Calu3 (cell line): Measurements from ENCODE around the gene ZNF264. TPM values are rescaled to one million over a fixed set of nuclear protein-coding genes. Genes with fewer than 3 reads are reported as not detected.

ENCODE experiments used
- Bru-seq: library from RNA; stranded (reverse); fragments of 400-500 nt; gene quantifications from one replicate; lab custom pipeline; 2021; lab: Mats Ljungman, UMichigan
- BruChase-seq, 2 experiments: library from RNA; stranded (reverse); fragments of 400-500 nt; gene quantifications; one replicate each; lab custom pipeline; 2021; lab: Mats Ljungman, UMichigan
- BruUV-seq: library from RNA; stranded (reverse); fragments of 400-500 nt; replicated peaks from 2 replicates; lab custom pipeline; 2021; lab: Mats Ljungman, UMichigan
- CTCF ChIA-PET: fragments of 300-600 bp; sonication (Branson Sonifier 250); formaldehyde crosslinking; loops from one replicate; lab custom pipeline; 2022; ENCODE audit warnings: antibody characterized with exemption; lab: Charles Lee
- DNase-seq: peaks from one replicate; pipeline ENCODE4 v3.0.0; 2022
- H3K27ac Mint-ChIP-seq: one replicate; pipeline ENCODE4 v1.8.0; 2022; ENCODE audit warnings: mixed read lengths; ENCODE audit not compliant: unreplicated experiment
- H3K27me3 Mint-ChIP-seq: one replicate; pipeline ENCODE4 v1.8.0; 2022; ENCODE audit warnings: mixed read lengths; ENCODE audit not compliant: unreplicated experiment
- H3K36me3 Mint-ChIP-seq: one replicate; pipeline ENCODE4 v1.8.0; 2022; ENCODE audit warnings: mild to moderate bottlenecking, moderate library complexity, mixed read lengths; ENCODE audit not compliant: insufficient read depth, unreplicated experiment
- H3K4me1 Mint-ChIP-seq: one replicate; pipeline ENCODE4 v1.8.0; 2022; ENCODE audit warnings: mild to moderate bottlenecking, low read depth, mixed read lengths; ENCODE audit not compliant: unreplicated experiment
- H3K4me3 Mint-ChIP-seq: one replicate; pipeline ENCODE4 v1.8.0; 2022; ENCODE audit warnings: mild to moderate bottlenecking, low read depth, moderate library complexity, mixed read lengths; ENCODE audit not compliant: unreplicated experiment
- H3K9me3 Mint-ChIP-seq: one replicate; pipeline ENCODE4 v1.8.0; 2022; ENCODE audit warnings: low read depth, mixed read lengths; ENCODE audit not compliant: unreplicated experiment
- intact Hi-C: fragments of 100-400 bp; cut with micrococcal nuclease; formaldehyde crosslinking; loops from one replicate; pipeline ENCODE4 v1.10.0; 2022; ENCODE audit not compliant: unreplicated experiment
- long read RNA-seq: library from polyadenylated mRNA; stranded (forward); transcript quantifications from one replicate; pipeline ENCODE4 v2.0.0, GENCODE V29; 2022
- total RNA-seq: library from RNA; stranded (reverse); gene quantifications from 2 replicates; pipeline ENCODE4 v1.2.3, GENCODE V29; 2022
- TF ChIP-seq, protein P1 (sequence below): fragments of 200-600 bp; IDR thresholded peaks from one replicate; pipeline ENCODE4 v1.8.0; 2022; ENCODE audit warnings: antibody characterized with exemption; ENCODE audit not compliant: unreplicated experiment

ZNF264 gene
- total RNA-seq, result 28.7 and 29.0 TPM in 2 replicates
- percentile 86 among the genes with signal in this experiment for Bru-seq, nascent RNA
- percentile 92 among the genes with signal in this experiment for BruChase-seq, experiment 1, labeled RNA remaining after a 6-hour chase
- BruChase-seq, experiment 2, labeled RNA remaining after a 2-hour chase, result percentile 95 among the genes with signal in this experiment
- long read RNA-seq, full-length matches to known transcripts, result 2 of 4 reads
- long read RNA-seq, partial matches to known transcripts, result 1 of 4 reads
- long read RNA-seq, other reads (novel, unspliced or antisense), result 1 of 4 reads

DNA sequence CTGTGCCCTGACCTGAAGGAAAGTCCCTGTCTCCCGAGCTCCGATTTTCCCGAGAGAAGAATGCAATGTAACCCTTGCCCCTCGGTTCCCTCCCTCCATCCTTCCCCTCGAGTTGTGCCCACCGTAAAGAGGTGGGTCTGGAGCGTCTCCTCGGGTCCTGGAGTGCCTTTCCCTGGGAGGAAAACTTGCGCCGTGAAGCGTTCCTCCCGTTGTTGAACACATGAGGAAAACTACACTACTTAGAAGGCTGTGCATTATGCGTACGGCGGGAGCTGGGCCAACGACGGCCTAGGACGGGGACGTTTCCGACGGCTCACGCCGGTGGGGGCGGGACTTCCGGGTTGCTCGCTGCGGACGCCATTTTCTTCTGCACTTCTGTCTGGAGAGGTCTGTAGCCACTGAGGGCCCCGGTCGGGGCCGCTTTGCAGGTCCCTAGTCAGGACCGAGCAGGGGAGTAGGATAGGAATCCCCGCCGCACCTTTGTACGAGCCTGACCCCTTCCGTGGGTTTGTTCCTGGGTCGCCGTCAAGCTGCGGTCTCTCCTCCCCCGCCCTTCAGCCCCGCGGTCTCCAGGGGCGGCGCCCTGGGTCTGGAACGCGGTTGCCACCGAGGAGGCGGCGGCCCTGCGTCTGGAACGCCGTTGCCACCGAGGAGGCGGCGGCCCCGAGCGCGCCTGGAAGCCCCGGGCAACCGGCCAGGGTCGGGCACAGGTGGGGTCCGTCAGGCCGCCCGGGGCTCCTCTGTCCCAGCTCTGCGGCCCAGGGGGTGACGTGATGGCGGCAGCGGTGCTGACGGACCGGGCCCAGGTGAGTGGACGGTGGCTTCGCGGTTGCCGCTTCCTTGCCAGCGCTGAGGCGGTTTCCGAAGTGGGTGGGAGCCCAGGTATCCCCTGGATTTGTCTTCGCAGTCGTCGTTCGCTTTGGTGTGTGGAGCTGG lies at the start of gene ZNF264:
Gene ZNF264 (plus strand): TSS at position 360 of the 936 bp plus-strand sequence. CDS start 414 bp downstream, at position 774.
- BruUV-seq, result no TSS peak
- H3K4me1 Mint-ChIP-seq, result peaks cover 11% of the 10 kb centered on the region
- H3K27ac Mint-ChIP-seq, result peak within 1 kb of the TSS; percentile 91
- H3K36me3 Mint-ChIP-seq, result peaks cover 41% of the 10 kb centered on the region
- peaks cover 12% of the 10 kb centered on the region for H3K9me3 Mint-ChIP-seq
- TF ChIP-seq, protein P1, sequence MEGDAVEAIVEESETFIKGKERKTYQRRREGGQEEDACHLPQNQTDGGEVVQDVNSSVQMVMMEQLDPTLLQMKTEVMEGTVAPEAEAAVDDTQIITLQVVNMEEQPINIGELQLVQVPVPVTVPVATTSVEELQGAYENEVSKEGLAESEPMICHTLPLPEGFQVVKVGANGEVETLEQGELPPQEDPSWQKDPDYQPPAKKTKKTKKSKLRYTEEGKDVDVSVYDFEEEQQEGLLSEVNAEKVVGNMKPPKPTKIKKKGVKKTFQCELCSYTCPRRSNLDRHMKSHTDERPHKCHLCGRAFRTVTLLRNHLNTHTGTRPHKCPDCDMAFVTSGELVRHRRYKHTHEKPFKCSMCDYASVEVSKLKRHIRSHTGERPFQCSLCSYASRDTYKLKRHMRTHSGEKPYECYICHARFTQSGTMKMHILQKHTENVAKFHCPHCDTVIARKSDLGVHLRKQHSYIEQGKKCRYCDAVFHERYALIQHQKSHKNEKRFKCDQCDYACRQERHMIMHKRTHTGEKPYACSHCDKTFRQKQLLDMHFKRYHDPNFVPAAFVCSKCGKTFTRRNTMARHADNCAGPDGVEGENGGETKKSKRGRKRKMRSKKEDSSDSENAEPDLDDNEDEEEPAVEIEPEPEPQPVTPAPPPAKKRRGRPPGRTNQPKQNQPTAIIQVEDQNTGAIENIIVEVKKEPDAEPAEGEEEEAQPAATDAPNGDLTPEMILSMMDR, result no peak
- DNase-seq, result peak; percentile 93
- intact Hi-C loops, result loop anchor here (10.0 kb wide), 1 partner anchor 193 kb away; the partner anchor contains the start of gene ZNF548
- H3K27me3 Mint-ChIP-seq, result no peaks in the 10 kb centered on the region
- peak within 1 kb of the TSS; percentile 85 for H3K4me3 Mint-ChIP-seq
- CTCF ChIA-PET, result interaction anchor here (0.6 to 1.1 kb wide), 2 partner anchors 9 to 10 kb away, joined by 3 to 5 read pairs; no protein-coding TSS in a partner anchor

DNA sequence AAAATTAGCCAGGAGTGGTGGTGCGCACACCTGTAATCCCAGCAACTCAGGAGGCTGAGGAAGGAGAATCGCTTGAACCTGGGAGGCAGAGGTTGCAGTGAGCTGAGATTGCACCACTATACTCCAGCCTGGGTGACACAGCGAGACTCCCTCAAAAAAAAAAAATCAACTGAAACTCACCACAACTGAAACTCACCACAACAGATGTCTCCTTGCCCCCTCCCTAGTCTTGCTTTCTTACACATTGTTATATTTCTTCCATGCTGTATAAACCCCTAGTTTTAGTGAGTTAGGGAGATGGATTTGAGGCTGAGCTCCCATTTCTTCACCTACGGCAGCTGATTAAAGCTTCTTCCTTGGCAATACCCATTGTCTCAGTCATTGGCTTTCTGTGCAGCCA lies 49.6 kb upstream of the ZNF264 start:
- H3K27ac Mint-ChIP-seq, result no peak overlapping the region
- no peaks in the 10 kb centered on the region for H3K36me3 Mint-ChIP-seq
- no peaks in the 10 kb centered on the region for H3K27me3 Mint-ChIP-seq
- intact Hi-C loops, result no loop called here
- no peaks in the 10 kb centered on the region for H3K4me1 Mint-ChIP-seq
- no TSS peak for BruUV-seq
- H3K4me3 Mint-ChIP-seq, result no peak overlapping the region
- CTCF ChIA-PET, result interaction anchor here (0.6 kb wide), 2 partner anchors 9 to 248 kb away, joined by 3 to 5 read pairs; no protein-coding TSS in a partner anchor
- H3K9me3 Mint-ChIP-seq, result peaks cover 22% of the 10 kb centered on the region
- DNase-seq, result no peak
- TF ChIP-seq, protein P1, result no peak

DNA sequence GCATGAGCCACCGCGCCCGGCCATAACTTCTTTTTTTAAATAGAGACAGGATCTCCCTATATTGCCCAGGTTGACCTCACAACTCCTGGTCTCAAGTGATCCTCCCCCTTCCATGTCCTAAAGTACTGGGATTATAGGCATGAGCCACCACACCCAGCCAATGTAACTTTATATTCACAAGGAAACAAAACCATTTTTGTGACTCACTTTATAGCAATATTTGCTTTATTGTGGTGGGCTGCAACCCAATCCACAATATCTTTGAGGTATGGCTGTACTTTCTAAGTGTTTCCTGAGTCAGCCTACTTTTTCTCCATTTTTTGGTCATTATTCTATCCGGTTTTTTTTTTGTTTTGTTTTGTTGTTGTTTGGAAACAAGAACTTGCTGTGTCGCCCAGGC lies 38.4 kb upstream of the ZNF264 start:
- CTCF ChIA-PET, result no interaction called here
- TF ChIP-seq, protein P1, result no peak
- Mint-ChIP-seq H3K27me3 (no peaks in the 10 kb centered on the region), H3K27ac (no peak overlapping the region), H3K4me1 (no peaks in the 10 kb centered on the region), H3K4me3 (no peak overlapping the region), H3K9me3 (peaks cover 20% of the 10 kb centered on the region), H3K36me3 (no peaks in the 10 kb centered on the region)
- no peak for DNase-seq
- BruUV-seq, result no TSS peak
- intact Hi-C loops, result no loop called here

DNA sequence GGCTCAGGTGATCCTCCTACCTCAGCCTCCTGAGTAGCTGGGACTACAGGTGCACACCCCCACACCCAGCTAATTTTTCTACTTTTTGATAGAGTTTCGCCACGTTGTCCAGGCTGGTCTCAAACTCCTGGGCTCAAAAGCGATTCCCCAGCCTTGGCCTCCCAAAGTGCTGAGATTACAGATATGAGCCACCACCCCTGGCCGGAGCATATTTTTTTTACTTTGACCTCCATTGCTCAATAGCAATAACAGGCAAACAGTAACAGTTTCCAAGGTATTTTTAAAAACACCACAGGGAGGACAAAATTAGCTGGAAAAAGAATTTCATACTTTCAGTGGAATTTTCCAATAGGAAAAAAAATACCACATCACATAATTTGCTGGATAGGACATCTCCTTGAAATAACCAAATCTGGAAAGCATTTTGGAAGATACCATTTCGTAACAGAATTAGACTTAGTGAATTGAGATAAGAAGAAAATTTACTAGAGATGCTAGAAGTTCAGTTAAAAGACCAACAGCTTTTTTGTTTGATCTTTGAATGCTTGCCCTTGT lies 29.2 kb upstream of the ZNF264 start:
- CTCF ChIA-PET, result no interaction called here
- Mint-ChIP-seq H3K4me1 (no peaks in the 10 kb centered on the region), H3K4me3 (no peak overlapping the region), H3K36me3 (peaks cover 4% of the 10 kb centered on the region), H3K9me3 (peaks cover 21% of the 10 kb centered on the region), H3K27me3 (no peaks in the 10 kb centered on the region), H3K27ac (no peak overlapping the region)
- TF ChIP-seq, protein P1, result no peak
- DNase-seq, result no peak
- intact Hi-C loops, result no loop called here
- no TSS peak for BruUV-seq
